NT2/D1 (cell line): ENCODE measurements around the gene ELMOD1.

Experiments
- DNase-seq: peaks from one replicate; pipeline ENCODE4 v3.0.0-alpha.2; 2011; ENCODE audit warnings: low read depth, low spot score
- H3K27me3 ChIP-seq: 2 replicates; pipeline ENCODE4 v1.6.0; 2011; ENCODE audit warnings: mild to moderate bottlenecking; ENCODE audit not compliant: insufficient read length, insufficient read depth
- H3K36me3 ChIP-seq: 2 replicates; pipeline ENCODE4 v1.6.1; 2011; ENCODE audit warnings: mild to moderate bottlenecking, low read length, mixed read lengths; ENCODE audit not compliant: insufficient read depth, insufficient read length
- H3K4me1 ChIP-seq: 2 replicates; pipeline ENCODE4 v1.5.1; 2011; ENCODE audit not compliant: insufficient read depth, insufficient read length
- H3K4me3 ChIP-seq: 2 replicates; pipeline ENCODE4 v1.5.1; 2011; ENCODE audit warnings: low read depth; ENCODE audit not compliant: insufficient read length
- H3K9ac ChIP-seq: 2 replicates; pipeline ENCODE4 v1.6.0; 2011; ENCODE audit warnings: low read depth; ENCODE audit not compliant: insufficient read length
- H3K9me3 ChIP-seq: 2 replicates; pipeline ENCODE4 v1.5.1; 2011; ENCODE audit warnings: mild to moderate bottlenecking, low read length; ENCODE audit not compliant: insufficient read depth
- SUZ12 ChIP-seq: IDR thresholded peaks from 2 replicates; pipeline ENCODE4 v1.6.1; 2011; ENCODE audit not compliant: insufficient read length, insufficient read depth; ENCODE audit errors: extremely low read depth
- YY1 ChIP-seq: IDR thresholded peaks from 2 replicates; pipeline ENCODE4 v1.6.1; 2011; ENCODE audit not compliant: insufficient read length, insufficient read depth
- ZNF274 ChIP-seq: IDR thresholded peaks from 2 replicates; pipeline ENCODE4 v1.6.1; 2011; ENCODE audit warnings: mild to moderate bottlenecking, low read depth, low read length

The ELMOD1 gene

GRCh38 chr11:107713009-107713408 lies 122.1 kb downstream of the ELMOD1 start:
- Histone ChIP-seq H3K36me3 (no peaks in the 10 kb centered on the region), H3K9me3 (no peaks in the 10 kb centered on the region), H3K27me3 (no peaks in the 10 kb centered on the region), H3K4me1 (no peaks in the 10 kb centered on the region), H3K9ac (no peak overlapping the region), H3K4me3 (no peak overlapping the region)
- TF ChIP-seq YY1 (no peak), ZNF274 (no peak), SUZ12 (no peak)
- no peak for DNase-seq
